Activated T-cell treated with anti-CD3 and anti-CD28 coated beads for 1 hour (primary cell): ENCODE results near the gene HOXB5.

Experiments used
- DNase-seq: peaks from one replicate; pipeline ENCODE4 v3.0.0-alpha.2; 2020; ENCODE audit warnings: low read depth

The HOXB5 gene

GRCh38 chr17:48546924-48547807, 46.4 kb downstream of the HOXB5 start:
- DNase-seq = no peak

GRCh38 chr17:48546137-48546923, 47.2 kb downstream of the HOXB5 start:
- DNase-seq = no peak

GRCh38 chr17:48545539-48545938, 48.0 kb downstream of the HOXB5 start:
- no peak for DNase-seq

- no peak for DNase-seq
Measured at GRCh38 chr17:48545022-48545375, 48.6 kb downstream of the HOXB5 start, which contains the start of gene HOXB2. Gene HOXB2 (minus strand): TSS chr17:48545109. CDS start chr17:48544911, 198 bp downstream.

GRCh38 chr17:48544349-48545021, 49.1 kb downstream of the HOXB5 start:
- peak; percentile 23 for DNase-seq

- no peak for DNase-seq
Measured at GRCh38 chr17:48543854-48544348, 49.7 kb downstream of the HOXB5 start.

- peak; percentile 43 for DNase-seq
Measured at GRCh38 chr17:48543107-48543853, 50.3 kb downstream of the HOXB5 start.

GRCh38 chr17:48542698-48543106, 50.9 kb downstream of the HOXB5 start:
- DNase-seq = no peak

- DNase-seq = peak; percentile 20
Measured at GRCh38 chr17:48542114-48542656, 51.4 kb downstream of the HOXB5 start.

- DNase-seq = peak; percentile 37
Measured at GRCh38 chr17:48541577-48542113, 51.9 kb downstream of the HOXB5 start.
